Left ventricle myocardium inferior (tissue), 1 donor: ENCODE measurements around the gene TEKT3. TPM values are rescaled to one million over a fixed set of nuclear protein-coding genes. Genes with fewer than 3 reads are reported as not detected.
A peak's percentile ranks its signal among the peaks of the same experiment; 100 is the strongest.

Experiments used
- DNase-seq: peaks from one replicate; pipeline ENCODE4 v3.0.0-alpha.2; 2020
- H3K27ac ChIP-seq: fragments of 200-600 bp; replicated peaks from 2 replicates; pipeline ENCODE4 v1.8.0; 2021
- H3K27me3 ChIP-seq: fragments of 200-600 bp; 2 replicates; pipeline ENCODE4 v1.8.0; 2021; ENCODE audit warnings: low read depth
- H3K36me3 ChIP-seq: fragments of 200-600 bp; 2 replicates; pipeline ENCODE4 v1.8.0; 2021
- H3K4me1 ChIP-seq: fragments of 200-600 bp; 2 replicates; pipeline ENCODE4 v1.8.0; 2021
- H3K4me3 ChIP-seq: fragments of 200-600 bp; 2 replicates; pipeline ENCODE4 v1.8.0; 2021; ENCODE audit warnings: mild to moderate bottlenecking, moderate library complexity
- H3K9me3 ChIP-seq: fragments of 200-600 bp; replicated peaks from 2 replicates; pipeline ENCODE4 v1.8.0; 2021
- intact Hi-C: fragments of 100-400 bp; cut with micrococcal nuclease; formaldehyde crosslinking; loops from one replicate; pipeline ENCODE4 v1.11.0; 2022
- total RNA-seq: library from RNA; stranded (reverse); fragmentation: NEBNext Ultra II Directional; extraction: Animal tissue kit (Norgen Biotek cat#: 25700); gene quantifications from one replicate; pipeline ENCODE4 v1.2.1, GENCODE V29; 2021
- TF ChIP-seq, protein P1 (sequence below): fragments of 200-600 bp; IDR thresholded peaks from 2 replicates; pipeline ENCODE4 v1.8.0; 2021; ENCODE audit warnings: antibody characterized with exemption, mild to moderate bottlenecking, borderline replicate concordance
- donor health status: DM: no; HTN: yes; CAD: no; lungs with severe emphysema.

The TEKT3 gene
- total RNA-seq, 1 donor from 2014 or later, result 0.49 TPM

DNA sequence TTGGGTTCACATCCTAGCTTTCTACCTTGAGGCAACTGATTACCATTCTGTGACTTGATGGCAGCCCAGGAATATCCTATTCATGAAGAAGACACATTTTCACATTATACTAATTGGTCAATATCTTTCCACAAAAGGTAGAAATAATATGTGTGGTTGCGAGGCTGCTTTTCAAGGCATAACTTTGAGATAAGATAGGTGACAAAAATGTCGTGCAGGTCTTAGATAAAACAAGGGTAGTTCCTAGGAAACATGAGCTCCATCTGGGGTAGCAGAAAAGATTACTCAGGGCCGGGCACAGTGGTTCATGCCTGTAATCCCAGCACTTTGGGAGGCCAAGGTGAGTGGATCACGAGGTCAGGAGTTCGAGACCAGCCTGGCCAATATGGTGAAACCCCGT lies 22.3 kb upstream of the TEKT3 start:
- TF ChIP-seq, protein P1, sequence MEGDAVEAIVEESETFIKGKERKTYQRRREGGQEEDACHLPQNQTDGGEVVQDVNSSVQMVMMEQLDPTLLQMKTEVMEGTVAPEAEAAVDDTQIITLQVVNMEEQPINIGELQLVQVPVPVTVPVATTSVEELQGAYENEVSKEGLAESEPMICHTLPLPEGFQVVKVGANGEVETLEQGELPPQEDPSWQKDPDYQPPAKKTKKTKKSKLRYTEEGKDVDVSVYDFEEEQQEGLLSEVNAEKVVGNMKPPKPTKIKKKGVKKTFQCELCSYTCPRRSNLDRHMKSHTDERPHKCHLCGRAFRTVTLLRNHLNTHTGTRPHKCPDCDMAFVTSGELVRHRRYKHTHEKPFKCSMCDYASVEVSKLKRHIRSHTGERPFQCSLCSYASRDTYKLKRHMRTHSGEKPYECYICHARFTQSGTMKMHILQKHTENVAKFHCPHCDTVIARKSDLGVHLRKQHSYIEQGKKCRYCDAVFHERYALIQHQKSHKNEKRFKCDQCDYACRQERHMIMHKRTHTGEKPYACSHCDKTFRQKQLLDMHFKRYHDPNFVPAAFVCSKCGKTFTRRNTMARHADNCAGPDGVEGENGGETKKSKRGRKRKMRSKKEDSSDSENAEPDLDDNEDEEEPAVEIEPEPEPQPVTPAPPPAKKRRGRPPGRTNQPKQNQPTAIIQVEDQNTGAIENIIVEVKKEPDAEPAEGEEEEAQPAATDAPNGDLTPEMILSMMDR, result no peak
- DNase-seq, result no peak
- H3K36me3 ChIP-seq, result no peaks in the 10 kb centered on the region
- H3K4me3 ChIP-seq, result no peak overlapping the region
- intact Hi-C loops, result no loop called here
- no peaks in the 10 kb centered on the region for H3K9me3 ChIP-seq
- no peaks in the 10 kb centered on the region for H3K27me3 ChIP-seq
- no peaks in the 10 kb centered on the region for H3K4me1 ChIP-seq
- H3K27ac ChIP-seq, result no peak overlapping the region

DNA sequence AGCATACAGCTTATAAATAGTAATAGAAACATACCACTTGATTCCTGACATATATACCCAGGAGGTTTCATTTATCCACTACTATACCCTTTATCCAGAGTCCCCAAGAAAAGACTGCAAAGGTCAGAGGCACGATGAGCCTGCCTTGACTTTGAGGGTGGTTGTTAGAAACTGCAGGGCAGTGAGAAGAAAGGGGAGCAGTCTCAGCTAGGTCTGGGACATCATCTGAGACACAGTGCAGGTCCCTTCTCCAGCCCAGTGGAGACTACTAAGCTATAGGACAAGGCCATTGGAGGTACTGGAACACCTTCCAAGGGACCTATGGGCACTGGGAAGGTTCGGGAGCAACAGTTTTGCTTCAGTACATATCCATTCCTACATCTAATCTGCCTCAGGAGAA lies 20.2 kb upstream of the TEKT3 start:
- TF ChIP-seq, protein P1, result no peak
- Histone ChIP-seq H3K9me3 (no peaks in the 10 kb centered on the region), H3K36me3 (no peaks in the 10 kb centered on the region), H3K4me1 (no peaks in the 10 kb centered on the region), H3K27me3 (no peaks in the 10 kb centered on the region), H3K27ac (no peak overlapping the region), H3K4me3 (no peak overlapping the region)
- intact Hi-C loops, result no loop called here
- no peak for DNase-seq

DNA sequence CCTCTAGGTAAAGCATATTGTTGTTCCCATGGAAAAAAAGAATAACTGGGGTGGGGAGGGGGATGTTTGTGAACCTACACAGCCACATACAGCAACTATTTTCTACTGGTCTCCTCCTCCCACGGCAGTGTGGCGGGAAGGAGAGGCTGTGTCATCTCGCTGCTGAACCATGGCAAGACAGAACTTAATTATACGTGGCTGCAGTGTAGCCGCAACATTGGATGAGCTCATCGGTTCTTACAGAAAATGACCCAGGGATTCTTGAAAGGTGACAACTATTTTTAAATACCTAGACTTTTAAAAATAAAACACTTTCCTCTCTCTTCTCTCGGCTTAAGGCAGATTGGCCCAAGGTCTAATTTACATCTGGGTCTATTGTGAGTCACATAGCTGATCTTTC lies 19.8 kb upstream of the TEKT3 start:
- intact Hi-C loops, result no loop called here
- TF ChIP-seq, protein P1, result no peak
- no peak overlapping the region for H3K4me3 ChIP-seq
- DNase-seq, result no peak
- H3K27me3 ChIP-seq, result no peaks in the 10 kb centered on the region
- H3K36me3 ChIP-seq, result no peaks in the 10 kb centered on the region
- H3K4me1 ChIP-seq, result no peaks in the 10 kb centered on the region
- H3K27ac ChIP-seq, result no peak overlapping the region
- no peaks in the 10 kb centered on the region for H3K9me3 ChIP-seq

DNA sequence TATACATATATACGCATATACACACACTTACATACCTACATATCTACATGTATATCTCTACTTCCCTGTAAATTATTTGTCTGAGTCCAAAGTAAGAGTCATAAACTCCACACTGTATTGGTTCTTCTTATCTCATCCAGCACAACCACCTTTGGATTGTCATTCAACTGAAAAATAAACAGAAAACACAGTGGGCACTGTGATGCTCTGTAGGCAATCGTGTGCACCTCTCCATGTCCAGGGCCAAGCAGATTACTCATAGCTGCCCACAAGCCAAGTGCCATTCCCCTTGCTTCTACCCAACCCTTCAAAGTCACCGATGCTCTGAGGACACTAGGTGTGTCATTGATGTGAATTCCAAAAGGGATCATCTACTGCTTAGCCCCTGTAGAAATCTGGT lies 12.9 kb upstream of the TEKT3 start:
- intact Hi-C loops, result no loop called here
- no peaks in the 10 kb centered on the region for H3K36me3 ChIP-seq
- no peak for DNase-seq
- H3K27me3 ChIP-seq, result no peaks in the 10 kb centered on the region
- TF ChIP-seq, protein P1, result no peak
- H3K4me1 ChIP-seq, result peaks cover 7% of the 10 kb centered on the region
- H3K4me3 ChIP-seq, result no peak overlapping the region
- H3K27ac ChIP-seq, result no peak overlapping the region
- H3K9me3 ChIP-seq, result no peaks in the 10 kb centered on the region

DNA sequence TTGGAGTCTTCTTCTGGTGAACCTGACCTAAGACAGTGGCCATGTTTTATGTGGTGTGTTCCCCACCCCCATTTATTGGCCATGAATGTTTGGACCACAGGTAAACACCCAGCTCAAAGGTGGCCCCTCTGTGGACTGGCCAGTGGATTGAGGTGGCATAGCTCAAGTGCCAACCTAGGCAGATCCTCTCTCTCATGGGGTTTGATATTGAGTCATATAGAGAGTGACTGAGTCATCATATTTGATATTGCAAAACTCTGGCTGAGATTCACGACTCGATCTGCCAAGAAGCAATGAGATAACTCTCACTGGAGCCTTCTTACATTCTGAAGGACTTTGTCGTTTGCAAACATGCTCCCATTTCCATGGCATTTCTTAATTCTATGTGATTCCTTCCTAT lies 10.5 kb upstream of the TEKT3 start:
- TF ChIP-seq, protein P1, result no peak
- intact Hi-C loops, result no loop called here
- Histone ChIP-seq H3K4me1 (peaks cover 10% of the 10 kb centered on the region), H3K9me3 (no peaks in the 10 kb centered on the region), H3K4me3 (no peak overlapping the region), H3K36me3 (no peaks in the 10 kb centered on the region), H3K27me3 (no peaks in the 10 kb centered on the region), H3K27ac (peak overlapping the region; percentile 27)
- DNase-seq, result no peak

DNA sequence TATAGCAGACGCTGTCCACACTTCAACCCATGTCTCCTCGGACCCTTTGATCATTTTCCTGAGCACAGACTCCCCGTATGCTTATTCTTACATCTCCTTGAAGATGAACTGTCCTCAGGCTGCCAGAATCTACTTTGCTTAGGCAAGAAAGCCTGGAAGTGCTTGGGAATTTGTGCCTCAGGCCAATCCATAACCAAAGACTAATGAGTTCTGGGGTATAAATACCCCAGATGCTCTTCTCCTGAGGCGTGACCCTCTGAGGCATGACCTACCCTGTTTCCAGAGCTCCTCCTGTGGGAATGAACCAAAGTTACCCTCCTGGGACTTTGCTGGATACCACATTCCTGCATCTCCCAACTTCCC lies 10.1 kb upstream of the TEKT3 start:
- Histone ChIP-seq H3K36me3 (no peaks in the 10 kb centered on the region), H3K4me3 (no peak overlapping the region), H3K27ac (peak overlapping the region; percentile 27), H3K27me3 (no peaks in the 10 kb centered on the region), H3K9me3 (no peaks in the 10 kb centered on the region), H3K4me1 (peaks cover 10% of the 10 kb centered on the region)
- intact Hi-C loops, result no loop called here
- TF ChIP-seq, protein P1, result no peak
- DNase-seq, result no peak
